ENCODE data around the gene CHI3L2.
"Not testable (repeated sequence)": the region's sequence is repeated elsewhere in the genome, so short reads cannot be mapped to it uniquely, and the experiment has no call there.

The CHI3L2 gene

DNA sequence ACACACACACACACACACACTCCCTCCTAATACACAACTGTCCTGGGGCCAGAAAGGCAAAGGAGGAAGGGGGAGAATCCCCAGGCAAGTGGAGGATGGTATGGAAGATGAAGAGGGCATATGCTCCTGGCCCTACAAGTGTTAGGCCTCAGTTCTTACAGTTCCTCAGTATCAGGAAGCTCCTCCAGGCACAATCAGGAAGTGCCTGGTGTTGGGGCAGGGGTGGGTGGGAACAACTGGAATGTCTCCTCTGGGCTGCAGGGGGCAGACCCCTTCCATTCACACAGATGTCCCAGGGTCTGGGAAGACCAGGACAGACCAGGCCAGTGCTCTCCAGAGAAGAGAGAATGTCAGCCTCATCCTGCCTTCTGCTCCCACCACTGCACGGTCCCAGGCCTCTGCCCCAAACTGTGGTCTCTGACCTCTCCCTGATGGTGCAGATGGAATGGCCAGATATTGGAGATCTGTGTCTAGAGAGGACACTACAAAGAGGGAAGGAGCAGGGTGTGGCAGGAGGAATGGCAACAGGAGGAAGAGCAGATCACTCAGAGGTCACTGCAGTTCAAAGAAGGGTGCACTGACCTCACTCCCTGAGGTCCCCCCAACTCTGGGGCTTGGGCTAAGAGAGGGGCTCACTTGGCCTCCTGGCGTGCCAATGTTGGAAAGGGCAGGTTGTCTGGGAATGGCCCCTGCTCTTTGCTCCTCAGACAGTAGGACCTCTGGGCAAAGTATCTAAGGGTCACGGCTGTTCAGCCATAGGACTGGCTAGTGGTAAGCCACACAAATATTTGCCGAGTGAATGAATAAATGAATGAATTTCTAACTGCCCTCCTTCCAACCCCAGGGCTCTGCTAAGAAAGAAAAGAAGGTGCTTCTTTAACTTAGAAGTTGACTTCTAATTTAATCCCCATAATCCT is 24.5 kb upstream of the CHI3L2 start:
- no peak for DNase-seq

DNA sequence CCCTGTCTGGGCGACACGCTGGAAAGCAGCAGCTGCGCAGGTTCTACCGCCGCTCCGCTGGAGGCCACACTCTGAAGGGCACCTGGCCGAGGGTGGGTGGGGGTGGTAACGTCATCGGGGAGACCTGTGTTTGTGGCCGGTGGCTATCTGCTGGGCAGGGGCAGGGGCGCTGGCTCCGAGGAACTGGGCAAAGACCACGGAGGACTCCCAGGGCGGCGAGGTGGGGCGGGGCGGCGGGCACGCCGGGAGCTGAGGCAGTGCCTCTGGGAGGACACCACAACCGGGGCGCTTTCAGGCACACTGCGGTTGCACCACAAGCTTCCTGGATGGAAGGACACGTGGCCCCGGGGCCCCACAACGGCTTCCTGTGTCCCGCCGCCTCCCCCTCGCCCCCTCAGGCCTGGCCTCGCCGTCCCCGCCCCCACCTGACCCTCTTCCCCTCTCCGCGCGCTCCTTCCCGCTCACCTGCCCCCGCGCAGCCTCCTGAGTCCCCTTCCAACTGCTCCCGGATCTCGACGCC is 23.8 kb upstream of the CHI3L2 start:
- no peak for DNase-seq

DNA sequence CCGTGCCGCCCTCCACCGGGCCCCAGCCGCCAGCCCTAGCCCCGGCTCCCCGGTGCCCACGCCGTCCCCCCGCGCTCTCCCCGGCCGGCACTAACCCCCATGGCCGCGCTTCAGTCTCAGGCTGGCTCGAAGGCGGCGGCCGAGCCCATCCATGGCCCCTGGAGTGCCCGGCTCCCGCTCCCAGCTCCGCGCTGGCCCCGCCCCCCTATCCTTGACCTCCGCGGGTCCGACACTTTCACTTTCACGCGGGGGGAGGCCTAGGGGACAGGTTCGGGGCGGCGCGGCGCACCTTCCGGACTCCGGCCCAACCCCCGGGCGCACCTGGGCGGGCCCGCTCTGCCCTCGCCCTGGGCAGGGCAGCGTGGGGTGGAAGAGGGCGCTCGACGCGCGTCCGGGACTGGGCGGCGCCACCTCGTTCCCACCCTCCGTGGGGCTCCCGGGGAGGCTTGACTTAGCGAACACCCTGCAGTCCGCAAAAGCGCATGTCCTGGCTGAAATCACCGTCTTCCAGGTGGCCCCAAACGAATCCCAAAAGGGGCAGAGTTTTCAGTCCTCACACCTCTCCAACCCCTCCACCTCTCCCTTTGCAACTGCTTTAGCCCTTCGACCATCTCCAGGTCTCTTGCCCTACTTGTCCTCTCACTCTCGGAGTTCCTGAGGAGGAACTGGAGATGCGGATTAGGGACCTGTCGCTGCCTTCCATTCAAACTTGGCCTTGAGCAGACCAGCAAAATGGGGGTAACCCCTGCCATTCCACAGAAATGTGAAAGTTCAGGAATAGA is 23.1 kb upstream of the CHI3L2 start:
- no peak for DNase-seq

DNA sequence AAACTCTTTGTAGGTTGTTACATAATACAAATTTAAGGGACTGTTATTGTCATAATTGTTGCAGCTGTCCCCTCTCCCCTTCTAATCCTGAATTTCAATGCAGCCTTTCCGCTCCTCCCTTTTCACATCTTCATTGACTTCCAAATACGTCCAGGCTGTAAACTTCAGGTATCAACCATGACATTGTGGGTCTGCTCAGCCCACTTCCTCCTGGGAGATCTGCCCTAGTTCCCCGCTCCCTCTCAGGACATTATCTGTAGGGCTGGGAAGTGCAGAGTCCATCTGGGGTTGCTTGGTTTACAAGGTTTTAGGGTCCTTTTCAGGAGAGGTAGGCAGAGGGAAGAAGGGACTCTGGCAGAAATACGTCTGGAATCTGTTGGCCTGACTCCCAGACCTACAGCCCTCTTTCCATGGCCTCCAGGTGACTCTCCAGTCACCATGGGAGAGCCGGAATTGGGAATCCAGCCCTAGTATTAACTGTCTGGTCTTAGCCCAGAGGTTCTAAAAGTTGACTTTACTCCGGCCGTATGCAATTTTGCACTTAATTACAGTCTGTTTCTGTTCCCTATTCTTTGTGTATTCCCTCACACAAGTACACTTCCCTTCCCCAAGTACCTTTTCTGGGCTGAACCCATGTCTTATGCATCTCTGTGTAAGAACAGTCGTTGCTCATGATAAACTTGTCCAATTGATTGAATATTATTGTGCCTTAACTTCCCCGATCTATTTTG is 22.4 kb upstream of the CHI3L2 start:
- DNase-seq: no peak

DNA sequence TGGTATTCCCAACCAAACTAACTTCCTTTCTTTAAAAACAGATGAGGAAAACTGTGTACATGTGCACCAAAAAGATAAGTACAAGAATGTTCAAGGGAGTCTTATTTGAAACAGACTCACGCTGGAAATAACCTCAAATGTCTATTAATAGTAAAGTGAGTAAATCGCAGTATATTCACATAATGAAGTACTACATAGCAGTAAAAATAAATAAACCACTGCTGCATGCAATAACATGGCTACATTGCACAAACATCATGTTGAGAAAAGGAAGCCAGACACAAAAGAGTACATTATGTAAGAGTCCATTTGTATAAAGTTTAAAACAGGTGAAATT is 21.8 kb upstream of the CHI3L2 start:
- DNase-seq: no peak

DNA sequence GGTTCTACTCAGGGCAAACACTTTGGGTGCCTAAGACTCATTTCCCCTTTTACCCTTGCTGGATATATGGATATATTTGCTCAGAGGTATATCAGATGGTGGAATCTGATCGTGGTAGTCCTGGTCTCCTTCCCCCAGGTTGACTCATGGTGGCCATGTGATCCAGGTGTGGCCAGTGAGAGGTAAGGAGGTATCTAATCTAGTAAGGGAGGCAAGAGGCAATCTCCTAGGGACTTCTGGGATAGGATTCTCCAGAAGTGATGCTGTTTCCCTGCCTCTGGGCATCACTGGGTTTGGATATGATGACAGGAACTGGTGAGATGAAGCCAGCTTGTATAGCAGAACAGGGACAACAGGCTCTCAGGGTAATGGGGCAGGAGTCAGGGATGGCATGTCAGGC is 18.6 kb upstream of the CHI3L2 start:
- no peak for DNase-seq

DNA sequence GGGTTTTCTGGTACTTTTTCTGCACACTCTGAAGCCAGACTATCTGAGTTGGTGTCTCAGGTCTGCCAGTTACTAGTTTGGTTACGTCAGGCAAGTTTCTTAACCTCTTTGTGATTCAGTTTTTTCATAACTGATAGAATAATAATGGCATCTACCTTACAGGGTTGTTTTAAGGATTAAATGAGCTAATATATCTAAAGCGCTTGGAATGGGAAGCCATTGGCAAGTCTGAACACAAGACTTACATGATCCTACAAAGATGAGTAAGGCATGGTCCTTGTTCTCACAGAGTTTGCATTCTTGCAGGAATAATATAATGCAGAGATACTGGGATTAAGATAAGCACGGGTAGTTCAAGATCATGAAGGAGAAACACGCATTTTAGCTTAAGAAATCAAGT is 17.9 kb upstream of the CHI3L2 start:
- no peak for DNase-seq

DNA sequence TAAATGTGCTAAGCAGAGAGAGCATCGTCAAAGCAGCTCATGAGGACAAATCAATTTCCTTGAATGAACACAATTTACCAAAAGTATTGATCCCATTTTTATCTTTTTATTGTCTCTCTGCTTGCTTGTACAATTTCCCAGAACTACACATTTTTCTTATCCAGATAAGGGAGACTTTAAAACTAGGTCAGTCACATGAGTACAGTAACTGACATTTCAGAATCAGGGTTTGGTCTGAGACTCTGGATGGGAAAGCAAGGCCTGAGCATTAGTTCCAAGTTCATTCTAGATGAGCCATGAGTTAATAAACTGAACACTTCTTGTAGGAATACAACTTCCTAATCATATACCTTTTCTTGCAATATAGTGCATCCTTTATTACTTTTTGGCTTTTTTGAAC is 15.6 kb upstream of the CHI3L2 start:
- no peak for DNase-seq

DNA sequence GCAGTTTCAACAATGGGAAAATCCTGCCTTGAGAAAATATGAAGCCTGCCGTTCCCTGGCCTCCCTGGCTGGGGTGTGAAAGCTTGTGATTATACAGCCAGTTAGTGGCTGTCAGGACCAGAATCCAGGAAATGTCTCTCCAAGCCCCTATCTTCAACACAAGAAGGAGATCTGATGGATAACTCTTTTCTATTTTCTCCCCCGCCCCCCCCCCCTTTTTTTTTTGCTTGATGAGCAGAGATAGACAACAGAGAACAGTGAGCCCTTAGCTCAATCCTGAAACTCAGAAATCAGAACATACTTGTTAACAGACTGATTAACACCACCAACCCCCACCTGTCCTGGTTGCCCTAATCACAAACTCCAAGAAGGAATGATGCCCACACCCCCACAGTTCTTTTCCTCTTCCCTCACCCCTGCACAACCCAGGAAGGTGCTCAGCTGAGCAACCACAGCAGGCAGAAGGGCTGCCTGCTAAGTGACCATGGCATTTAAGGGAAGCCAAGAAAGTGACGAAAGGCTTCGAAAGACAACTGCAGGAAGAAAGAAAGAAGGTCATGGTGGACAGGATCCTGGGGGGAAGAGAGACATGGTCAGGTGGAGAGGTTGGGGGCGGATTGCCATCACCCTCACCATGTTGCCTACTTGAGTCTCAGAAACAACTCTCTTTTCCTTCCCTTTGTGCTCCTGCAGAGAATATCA is 14.7 kb upstream of the CHI3L2 start:
- no peak for DNase-seq

DNA sequence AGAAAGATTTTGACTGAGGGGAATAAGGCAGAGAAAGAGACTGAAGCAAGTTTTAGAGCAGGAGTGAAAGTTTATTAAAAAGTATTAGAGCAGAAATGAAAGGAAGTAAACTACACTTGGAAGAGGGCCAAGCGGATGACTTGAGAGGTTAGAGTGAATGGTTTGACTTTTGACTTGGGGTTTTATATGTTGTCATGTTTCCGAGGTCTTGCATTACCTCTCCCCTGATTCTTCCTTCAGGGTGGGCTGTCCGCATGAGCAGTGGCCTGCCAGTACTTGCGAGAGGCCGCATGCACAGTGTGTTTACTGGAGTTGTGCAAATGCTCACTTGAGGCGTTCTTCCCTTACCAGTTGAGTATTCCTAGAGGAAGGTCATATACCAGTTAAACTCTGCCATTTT is 14.1 kb upstream of the CHI3L2 start:
- no peak for DNase-seq

DNA sequence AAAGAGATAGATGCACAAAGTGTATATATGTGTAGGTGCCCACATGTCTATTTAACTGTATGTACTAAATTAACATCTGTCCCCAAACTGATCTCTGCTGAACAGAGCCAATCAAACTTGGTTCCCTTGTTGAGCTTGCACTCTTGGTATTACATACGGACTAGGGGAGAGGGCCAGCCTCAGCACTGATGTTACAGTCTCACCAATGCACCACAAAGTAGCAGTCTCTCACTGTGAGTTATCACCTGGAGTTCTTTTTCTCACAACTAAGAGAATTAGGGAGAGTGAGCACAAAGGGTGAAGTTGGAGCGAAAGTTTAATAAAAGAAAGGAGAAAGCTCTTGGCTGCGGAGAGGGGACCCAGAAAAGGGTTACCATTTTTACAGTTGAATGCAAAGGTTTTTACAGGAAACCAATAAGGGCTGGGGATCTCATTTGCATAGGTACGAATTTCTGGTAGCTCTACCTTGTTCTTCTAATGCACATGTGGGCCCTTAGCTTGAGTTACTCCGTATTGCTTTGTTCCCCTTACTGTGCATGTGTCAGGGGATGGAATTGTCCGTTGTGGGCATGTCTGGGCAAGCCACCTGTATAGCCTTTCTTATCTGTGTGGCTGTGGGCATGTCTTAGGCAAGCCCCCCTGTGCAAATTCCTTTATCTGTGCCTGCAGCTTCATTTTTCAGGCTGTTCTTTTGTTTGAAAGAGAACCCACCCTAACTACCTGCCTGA is 13.3 kb upstream of the CHI3L2 start:
- DNase-seq: no peak

DNA sequence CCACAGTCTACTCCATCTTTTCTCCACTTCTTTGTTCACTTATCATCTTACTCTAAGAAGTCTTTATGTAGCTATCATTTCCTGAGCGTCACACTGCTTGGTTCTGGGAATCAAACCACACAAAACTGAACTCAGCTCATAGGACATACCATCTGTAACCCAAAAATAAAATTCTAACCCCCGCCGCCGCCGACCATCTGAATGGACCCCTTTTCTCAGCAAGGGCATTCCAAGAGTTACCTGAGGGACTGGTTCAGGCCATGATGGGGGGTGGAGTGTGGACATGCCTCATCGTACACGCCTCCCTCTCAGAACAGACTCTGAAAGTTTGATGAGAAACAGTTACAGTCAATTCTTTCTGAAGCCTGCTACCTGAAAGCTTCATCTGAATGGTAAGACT is 12.6 kb upstream of the CHI3L2 start:
- no peak for DNase-seq

DNA sequence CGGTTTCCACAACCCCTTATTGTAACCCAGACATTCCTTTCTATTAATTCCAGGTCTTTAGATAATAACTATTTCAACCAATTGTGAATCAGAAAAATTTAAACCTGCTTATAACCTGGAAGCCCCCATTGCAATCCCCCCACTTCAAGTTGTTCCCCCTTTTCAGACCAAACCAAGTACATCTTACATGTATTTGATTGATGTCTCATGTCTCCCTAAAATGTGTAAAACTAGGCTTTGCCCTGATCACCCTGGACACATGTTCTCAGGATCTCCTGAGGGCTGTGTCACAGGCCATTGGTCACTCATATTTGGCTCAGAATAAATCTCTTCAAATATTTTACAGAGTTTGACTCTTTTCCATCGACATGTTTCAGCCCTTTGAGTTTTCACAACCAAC is 12.2 kb upstream of the CHI3L2 start:
- not testable (repeated sequence) for DNase-seq

DNA sequence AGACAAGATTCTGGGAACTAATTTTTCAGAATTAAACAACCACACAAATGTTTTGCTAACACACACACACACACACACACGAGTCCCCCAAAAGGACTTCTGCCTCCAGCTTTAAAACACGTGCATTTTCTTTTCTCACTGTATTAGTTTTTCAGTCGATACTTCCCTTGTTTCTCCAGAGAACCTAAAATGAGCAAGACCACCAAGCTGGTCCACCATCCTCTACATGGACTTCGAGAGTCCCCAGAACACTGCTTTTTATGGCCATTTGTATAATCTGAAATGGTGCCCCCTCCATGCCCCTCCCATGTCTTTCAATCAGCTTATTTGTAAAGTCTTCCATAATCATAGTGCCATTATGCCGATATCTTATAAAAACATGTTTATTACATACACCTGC is 10.8 kb upstream of the CHI3L2 start:
- no peak for DNase-seq

DNA sequence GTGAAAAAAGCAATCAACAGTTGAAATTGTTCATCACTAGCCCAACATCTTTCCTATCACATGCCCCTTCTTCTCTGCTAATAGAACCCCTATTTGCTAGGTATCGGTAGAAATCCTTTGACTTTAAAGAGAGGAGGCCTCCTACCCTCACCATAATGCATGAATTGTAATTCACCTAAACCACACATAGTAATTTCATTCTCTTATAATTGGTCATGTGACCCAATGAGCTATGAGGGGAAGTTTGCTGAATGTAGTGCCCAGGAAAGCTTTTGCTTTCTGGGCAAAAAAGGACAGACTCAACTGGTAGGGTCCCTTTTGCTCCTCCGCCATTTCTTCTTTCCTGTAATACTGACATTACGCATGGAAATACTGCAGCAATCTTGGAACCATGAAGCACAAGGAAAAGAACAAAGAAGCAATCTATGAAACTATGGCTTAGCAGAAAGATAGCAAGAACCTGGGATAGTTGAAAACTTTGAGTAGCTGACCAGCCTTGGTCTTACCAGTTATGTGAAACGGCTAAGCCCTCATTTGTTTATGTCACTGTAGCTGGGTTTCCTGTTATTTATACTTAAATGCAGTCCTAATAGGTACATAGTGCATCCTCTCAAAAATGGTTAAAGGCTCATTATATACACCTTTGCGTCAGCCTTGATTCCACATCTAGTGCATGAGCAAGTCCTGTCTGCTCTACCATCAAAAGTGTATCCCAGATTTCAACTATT is 10.2 kb upstream of the CHI3L2 start:
- no peak for DNase-seq

DNA sequence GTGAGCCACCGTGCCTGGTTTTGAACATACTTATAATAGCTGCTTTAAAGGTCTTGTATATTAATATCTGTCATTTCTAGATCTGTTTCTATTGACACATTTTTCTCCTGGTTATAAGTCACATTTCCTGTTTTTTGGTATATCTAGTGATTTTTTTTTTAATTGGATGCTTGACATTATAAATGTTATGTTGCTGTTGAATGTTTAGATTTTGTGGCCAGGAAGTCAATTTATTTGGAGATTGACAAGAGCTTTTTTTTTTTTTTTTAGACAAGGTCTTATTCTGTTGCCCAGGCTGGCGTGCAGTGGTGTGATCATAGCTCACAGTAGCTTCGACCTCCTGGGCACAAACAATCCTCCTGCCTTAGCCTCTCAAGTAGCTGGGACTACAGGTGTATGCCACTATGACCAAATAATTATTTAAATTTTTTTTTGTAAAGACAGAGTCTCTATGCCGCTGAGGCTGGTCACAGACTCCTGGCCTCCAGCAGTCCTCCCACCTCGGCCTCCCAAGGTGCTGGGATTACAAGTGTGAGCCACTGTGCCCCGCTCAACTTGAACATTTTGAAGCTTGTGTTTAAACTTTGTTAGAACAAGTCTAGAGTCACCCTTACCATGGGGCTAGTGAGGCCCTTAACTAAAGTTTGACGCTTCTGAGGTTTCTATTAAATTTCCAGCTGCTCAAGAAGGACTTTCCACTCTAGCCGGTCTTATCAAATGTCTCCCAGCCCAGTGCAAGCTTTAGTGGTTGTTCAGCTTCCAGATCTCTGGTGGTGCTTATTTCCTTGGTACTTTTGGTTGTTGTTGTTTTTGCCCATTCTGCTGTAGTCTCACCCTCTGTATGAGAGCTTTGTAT is 8.6 kb upstream of the CHI3L2 start:
- no peak for DNase-seq

DNA sequence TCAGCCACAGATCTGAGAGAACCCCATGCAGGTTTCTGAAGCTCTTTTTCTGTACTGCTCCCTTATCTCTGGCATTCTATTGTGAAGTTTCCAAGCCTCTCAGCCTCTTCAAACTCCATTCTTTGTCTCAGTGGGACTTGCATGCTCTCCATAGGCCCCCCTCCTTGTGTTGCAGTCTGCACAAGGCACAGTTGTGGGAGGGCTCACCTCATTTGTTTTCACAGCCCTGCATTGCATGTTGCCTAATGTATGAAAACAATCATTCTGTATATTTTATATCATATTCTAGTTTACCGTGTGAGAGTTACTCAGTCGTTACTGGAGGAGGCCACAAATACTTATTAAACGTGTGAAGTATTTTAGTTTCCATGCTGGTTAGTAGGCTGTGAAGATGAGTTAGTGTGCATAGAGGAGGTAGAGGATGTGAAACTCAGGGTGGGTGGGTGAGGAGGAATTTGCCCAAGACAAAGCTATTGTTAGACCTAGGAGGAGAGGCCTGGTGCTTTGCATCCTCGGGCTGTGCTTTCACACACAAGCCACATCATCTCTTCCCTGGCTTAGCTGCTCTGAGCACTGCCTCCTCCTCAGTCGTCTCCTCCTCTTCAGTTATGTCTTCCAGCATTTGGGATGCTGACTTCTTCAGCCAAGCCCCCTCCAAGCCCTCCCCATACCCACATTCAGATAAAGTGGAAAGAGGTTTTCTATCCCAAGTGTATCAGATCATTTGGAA is 7.8 kb upstream of the CHI3L2 start:
- no peak for DNase-seq

DNA sequence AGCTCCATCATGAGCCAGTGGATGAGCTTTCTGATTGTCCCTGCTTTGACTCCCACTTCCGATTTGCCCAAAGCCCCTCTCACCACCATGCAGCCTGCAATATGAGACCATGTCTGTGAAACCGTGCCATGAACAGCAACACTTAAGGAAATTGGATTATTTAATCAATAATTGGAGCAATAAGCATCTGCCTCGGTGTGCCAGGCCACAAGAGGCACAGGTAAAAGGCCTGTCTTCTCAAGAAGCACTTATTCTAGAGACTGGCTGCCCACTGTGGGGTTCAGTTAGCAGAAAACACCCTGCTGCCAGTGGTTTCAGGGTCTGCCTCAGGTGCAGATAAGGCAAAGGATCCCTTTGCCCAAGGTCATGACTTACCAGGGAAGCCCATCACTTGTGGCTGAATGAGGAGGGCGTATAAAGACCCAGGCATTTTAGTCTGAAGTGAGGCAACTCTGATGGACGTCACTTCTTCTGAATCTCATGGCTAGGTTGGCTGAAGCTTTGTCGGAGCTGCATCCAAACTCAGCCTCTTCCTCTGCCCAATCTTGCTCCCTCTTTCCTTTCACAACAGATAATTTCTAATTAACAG is 7.1 kb upstream of the CHI3L2 start:
- no peak for DNase-seq

DNA sequence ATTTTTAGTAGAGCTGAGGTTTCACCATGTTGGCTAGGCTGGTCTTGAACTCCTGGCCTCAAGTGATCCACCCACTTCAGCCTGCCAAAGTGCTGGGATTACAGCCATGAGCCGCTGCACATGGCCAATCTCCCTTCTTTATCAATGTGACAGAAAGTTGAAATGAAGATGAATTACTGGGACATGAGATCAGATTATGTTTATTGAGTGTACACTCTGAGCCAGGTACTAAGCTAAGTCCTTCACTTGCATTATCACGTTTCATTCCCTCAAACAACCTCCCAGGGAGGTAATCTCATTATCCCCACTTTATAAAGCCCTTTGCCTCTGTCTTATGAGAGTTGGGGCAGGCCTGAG is 6.3 kb upstream of the CHI3L2 start:
- DNase-seq: no peak
